Hematopoietic multipotent progenitor cell treated with erythropoietin and hydrocortisone succinate and interleukin-3 and kit ligand, for 15 days (in vitro differentiated cells): ENCODE measurements around the gene NADSYN1.

ENCODE experiments used
- DNase-seq: peaks from one replicate; pipeline ENCODE4 v3.0.0-alpha.2; 2015; ENCODE audit warnings: low spot score

The NADSYN1 gene

DNA sequence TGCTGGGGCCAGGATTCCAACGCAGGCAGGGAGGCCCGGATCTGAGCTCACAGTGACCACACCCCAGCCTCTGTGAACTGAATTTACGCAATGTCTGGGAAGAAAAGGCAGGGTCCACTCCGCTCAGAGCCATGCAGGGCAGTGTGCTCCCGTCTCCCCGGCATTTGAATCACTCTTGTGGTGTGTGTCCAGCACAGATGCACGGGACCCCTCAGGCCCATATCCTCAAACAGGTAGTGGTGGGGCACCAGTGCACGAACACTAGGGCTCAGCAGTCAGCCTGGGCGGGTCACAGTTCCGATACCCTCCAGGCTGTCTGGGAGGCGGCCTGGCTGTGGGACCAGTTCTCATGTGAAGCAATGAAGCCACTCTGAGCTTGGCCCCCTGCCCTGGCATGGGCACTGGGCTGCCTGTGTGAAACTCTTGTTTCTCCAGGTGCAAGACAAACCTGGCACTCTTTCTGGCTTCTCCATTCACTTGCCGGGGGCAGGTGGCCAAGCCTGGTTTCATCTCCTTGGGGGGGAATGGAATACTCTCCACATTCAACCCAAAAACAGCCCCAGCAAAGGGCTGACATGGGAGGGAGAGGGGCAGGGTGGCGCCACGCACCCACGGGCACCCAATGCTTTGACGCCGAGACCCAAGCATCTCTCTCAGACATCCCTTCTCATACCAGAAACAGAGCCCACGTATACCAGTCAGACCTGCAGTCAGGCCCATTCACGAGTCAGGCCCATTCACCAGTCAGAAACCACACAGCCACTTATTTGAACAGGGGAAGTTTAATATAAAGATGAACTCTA, 19.2 kb upstream of the NADSYN1 start:
- DNase-seq = no peak

GRCh38 chr11:71434576-71435130, 18.4 kb upstream of the NADSYN1 start:
- no peak for DNase-seq

DNA sequence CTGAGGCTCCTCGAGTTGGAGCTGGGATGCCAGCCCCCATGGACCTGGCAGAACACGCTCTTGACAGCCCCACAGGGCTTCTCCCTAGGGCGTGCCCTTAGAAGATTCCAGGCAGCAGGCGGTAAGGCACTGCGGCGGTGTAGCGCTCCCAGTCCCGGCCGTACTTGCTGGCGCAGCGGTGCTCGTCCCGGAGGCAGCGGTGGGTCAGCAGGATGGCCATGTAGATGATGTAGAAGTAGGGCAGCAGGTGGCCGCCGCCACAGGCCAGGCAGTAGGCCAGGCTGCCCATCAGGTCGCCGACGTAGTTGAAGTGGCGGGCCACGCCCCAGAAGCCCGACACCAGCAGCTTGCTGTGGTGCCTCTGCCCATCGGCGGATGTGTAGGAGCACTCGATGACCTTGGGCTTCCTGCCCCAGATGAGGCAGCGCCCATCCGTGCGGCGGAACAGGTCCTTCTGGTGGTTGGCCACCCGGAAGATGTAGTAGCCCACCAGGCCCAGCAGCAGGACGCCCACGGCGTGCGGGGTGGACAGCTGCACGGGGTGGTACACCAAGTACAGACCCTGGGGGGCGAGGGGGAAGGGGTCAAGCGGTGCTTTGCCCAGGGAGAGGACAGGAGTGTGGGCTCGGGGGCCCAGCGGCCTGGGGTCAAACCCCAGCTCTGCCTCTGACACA, 17.6 kb upstream of the NADSYN1 start:
- DNase-seq = no peak

GRCh38 chr11:71436861-71437260, 16.1 kb upstream of the NADSYN1 start:
- DNase-seq = no peak

- no peak for DNase-seq
Observed at GRCh38 chr11:71437399-71437798, 15.6 kb upstream of the NADSYN1 start.

GRCh38 chr11:71437879-71438278, 15.1 kb upstream of the NADSYN1 start:
- no peak for DNase-seq

DNA sequence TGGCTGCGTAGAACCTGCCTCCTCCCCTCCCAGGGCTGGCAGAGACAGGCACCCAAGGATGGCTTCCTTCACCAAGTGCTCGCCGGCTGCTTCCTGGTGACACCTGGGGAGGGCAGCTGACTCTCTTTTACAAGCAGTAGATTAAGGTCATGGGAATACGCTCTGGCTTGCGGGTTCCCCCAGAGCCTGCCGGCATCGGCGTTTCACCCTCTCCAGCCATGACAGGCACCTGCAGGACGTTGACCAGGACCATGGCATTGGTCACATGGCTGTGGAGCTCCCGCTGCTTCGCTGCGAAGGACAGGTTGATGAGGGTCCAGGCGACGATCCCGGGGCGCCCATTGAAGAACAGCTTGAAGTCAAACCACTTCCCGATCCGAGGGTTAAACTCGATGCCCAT, 14.4 kb upstream of the NADSYN1 start:
- DNase-seq = no peak

- no peak for DNase-seq
Observed at GRCh38 chr11:71440021-71440755, 12.8 kb upstream of the NADSYN1 start.

GRCh38 chr11:71441251-71441650, 11.8 kb upstream of the NADSYN1 start:
- DNase-seq = no peak

- DNase-seq = no peak
Observed at GRCh38 chr11:71442123-71442522, 10.9 kb upstream of the NADSYN1 start.

- DNase-seq = no peak
Observed at GRCh38 chr11:71442880-71443279, 10.1 kb upstream of the NADSYN1 start.

DNA sequence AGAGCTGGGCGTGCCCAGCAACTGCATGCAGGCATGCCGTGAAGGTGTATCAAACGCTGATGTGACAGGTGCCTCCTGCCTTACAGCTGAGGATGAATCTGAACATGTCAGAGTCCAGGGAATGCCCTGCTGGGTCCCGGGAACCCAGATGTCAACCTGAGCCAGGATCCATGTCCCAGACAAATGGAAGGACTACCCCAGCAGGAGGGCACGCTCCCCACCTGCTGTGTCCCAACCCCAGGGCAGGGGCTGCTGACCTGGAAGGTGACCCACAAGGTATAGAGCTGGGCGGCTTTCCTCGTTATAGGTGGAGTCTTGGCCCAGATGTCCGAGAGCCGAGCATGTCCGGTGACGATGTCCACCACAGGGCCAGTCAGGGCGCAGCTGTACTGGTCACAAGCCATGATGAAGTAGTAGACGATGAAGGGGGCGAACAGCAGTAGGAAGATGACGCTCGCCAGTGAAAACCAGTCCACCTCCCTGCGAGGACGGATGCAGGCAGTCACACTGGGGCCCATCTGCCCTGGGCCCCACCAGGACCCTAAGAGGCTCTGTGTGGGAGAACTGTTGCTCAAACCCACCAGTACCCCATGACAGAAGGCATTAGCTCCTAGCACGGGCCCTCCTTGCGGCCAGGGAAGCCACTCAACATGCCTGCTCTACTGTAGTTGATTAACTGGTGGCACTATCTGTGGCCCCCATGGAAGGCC, 9.1 kb upstream of the NADSYN1 start:
- DNase-seq = no peak

GRCh38 chr11:71444811-71445210, 8.2 kb upstream of the NADSYN1 start:
- DNase-seq = no peak

GRCh38 chr11:71446150-71446549, 6.9 kb upstream of the NADSYN1 start:
- DNase-seq = no peak

DNA sequence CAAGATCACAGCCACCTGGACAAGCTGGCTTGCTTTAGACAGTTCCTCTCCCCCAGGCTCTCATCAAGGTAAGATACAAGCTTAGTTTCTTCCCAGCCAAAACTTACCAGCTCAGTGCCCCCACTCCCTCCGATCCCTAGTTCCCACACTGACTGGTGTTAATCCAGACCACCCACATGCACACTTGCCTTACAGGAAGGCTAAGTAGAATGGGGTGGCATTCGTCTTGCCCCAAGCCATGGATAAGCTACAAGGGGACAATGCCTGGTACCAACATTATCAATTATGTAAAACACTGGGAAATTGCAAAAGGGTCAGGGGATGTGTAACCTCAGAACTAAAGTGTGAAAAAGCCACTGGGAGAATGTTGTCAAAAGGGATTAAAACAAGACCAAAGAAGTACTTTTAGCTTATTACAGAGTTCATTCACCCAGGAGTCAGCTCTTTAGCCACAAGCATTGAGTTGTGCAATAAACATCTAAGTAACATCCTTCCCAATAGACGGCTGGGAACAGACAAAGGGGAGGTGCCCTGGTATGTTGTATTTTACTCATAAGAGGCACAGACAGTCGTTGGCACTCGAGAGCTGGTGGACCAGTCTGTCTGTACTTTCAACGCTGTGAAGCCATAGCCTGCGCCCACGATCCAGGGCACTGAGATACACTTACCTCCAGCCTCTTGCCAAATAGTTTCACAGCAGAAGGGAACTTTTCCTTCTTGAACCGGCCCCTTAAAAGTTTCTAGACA, 5.9 kb upstream of the NADSYN1 start:
- no peak for DNase-seq

- no peak for DNase-seq
Observed at GRCh38 chr11:71447791-71448256, 5.2 kb upstream of the NADSYN1 start.

DNA sequence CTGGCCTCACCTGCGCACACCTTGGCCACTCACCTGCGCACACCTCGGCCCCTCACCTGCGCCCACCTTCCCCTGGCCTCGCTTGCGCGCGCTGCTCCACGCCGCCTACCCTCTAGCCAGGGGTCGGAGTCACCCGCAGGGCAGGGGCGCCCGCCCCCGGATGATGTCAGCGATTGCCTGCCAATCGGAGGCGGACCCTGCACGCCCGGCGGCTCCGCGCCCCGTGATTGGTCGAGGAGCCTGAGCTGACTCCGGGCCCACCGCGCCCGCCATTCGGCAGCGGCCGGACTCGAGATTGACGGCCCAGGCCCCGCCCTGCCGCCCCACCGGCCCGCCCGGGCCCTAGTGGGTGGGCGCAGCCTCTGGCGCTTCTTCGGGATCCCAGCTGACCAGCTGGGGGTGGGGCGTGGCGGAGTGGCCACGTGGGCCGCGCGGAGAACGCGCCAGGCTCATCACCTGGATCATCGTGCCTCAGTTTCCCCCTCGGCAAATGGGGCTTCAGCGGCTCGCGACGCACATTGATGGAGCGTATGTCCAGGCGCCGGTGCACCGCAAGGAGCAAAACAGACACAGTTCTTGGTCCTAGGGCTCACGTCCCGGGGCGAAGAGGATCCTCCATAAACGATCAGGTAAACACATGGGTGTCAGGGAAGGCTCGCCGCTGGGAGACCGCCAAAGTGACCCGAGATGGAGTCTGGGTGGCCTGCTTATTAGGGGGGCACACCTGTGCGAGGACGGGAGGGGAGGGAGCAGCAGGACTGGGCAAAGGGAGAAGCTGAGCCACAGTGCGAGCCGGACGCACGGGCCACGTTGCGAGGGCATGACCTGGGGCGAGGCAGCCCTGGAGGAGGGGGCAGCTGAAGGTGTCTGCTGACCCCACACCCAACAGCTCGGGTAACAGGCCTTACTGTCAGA, 4.5 kb upstream of the NADSYN1 start, which contains the start of gene DHCR7:
Gene DHCR7, minus strand, starts transcription at position 137 of the 915 bp plus-strand sequence. CDS start 3,441 bp downstream, outside the sequence.
- DNase-seq = peak; percentile 81

- peak; percentile 11 for DNase-seq
Observed at GRCh38 chr11:71449596-71449995, 3.4 kb upstream of the NADSYN1 start.

DNA sequence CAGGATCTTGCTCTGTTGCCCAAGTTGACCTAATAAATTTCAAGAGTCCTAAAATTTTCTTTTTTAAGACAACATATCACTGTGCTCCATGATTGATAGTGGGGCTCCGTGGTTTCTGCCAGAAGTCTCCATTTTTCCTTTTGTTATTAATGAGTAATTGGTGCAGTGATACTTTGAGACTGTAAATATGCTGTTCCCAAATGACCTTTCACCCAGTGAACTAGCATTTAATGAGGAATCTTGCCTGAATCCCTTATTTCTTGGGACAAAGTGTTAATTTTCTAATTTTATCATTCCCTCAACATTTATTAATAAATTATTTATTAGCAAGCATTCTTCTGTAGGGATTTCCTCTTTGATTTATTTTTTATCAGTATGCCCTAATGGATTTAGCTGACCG, 2.5 kb upstream of the NADSYN1 start:
- no peak for DNase-seq

DNA sequence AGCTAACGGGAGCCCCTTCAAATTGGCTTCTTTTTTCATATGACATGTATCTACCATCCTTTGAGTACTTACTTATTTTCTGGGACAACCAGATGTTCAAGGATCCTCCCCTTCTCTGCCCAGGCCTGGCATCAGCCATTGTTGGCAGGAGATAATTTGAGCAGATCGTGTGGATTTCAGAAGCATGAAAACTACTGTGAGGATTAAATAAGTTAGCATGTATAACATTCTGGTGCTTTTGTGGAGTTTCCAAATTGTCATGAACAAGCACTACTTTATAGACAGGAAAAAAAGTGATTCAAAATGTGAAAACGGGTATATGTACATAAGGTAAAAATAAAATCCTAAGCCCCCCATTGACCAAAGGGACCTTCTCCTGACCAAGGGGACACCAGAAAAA, 2.1 kb upstream of the NADSYN1 start:
- DNase-seq = no peak
